ENCODE measurements around the gene DPP3. TPM values are rescaled to one million over a fixed set of nuclear protein-coding genes. Genes with fewer than 3 reads are reported as not detected.
"Not testable (repeated sequence)": the region's sequence is repeated elsewhere in the genome, so short reads cannot be mapped to it uniquely, and the experiment has no call there.

DPP3 gene
- total and polyA plus RNA-seq, 12 donors: 23.6 to 70.9 (median 33.5) TPM

DNA sequence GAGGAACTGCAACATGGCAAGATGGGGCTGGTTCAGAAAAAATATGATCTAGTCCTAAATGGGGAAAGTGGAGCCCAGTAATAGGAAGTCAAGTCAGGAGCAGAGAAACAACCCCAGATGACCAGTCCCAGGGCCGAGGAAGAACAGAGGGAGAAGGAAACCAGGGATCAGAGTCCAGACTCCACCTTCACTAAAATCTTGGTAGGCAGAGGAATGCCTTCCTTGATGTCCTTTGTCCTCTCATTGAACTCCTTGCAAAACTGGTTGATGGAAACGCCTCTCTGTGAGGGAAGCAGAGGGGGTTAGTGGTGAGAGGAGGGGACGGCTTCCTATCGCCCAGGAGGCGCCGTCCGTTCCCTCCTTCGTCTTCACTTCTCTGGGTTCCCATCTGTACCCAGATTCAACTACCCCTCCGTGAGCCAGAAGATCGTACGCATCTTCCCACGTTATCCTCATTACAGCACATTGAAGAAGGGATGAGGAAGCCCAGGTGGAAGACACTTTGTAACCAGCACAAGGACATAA, 42.2 kb upstream of the DPP3 start:
- Histone ChIP-seq H3K4me3 (peak overlapping the region; percentile 29 to 97 (median 86)), H3K27ac (peak overlapping the region in 2 of 5 donors; percentile 76 to 92), H3K36me3 (replicated peaks in 1 of 2) (peaks cover 0 to 23% of the 10 kb centered on the region in 2 donors), H3K27me3 (no peaks in the 10 kb centered on the region), H3K4me1 (replicated peaks in 1 of 2) (peaks cover 7 to 8% of the 10 kb centered on the region in 2 donors), H3K9me3 (replicated peaks in 1 of 3) (no peaks in the 10 kb centered on the region)
- 7 to 9% (median 7%) methylated on average over 12 of the region's 12 CpGs for WGBS, 4 donors
- no peak for DNase-seq
- TF ChIP-seq, protein P1, sequence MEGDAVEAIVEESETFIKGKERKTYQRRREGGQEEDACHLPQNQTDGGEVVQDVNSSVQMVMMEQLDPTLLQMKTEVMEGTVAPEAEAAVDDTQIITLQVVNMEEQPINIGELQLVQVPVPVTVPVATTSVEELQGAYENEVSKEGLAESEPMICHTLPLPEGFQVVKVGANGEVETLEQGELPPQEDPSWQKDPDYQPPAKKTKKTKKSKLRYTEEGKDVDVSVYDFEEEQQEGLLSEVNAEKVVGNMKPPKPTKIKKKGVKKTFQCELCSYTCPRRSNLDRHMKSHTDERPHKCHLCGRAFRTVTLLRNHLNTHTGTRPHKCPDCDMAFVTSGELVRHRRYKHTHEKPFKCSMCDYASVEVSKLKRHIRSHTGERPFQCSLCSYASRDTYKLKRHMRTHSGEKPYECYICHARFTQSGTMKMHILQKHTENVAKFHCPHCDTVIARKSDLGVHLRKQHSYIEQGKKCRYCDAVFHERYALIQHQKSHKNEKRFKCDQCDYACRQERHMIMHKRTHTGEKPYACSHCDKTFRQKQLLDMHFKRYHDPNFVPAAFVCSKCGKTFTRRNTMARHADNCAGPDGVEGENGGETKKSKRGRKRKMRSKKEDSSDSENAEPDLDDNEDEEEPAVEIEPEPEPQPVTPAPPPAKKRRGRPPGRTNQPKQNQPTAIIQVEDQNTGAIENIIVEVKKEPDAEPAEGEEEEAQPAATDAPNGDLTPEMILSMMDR (IDR thresholded peaks at IDR 0.05): no peak
- no peak for TF ChIP-seq POLR2A (IDR thresholded peaks at IDR 0.05)
- intact Hi-C loops (cut with DNase I): no loop called here

DNA sequence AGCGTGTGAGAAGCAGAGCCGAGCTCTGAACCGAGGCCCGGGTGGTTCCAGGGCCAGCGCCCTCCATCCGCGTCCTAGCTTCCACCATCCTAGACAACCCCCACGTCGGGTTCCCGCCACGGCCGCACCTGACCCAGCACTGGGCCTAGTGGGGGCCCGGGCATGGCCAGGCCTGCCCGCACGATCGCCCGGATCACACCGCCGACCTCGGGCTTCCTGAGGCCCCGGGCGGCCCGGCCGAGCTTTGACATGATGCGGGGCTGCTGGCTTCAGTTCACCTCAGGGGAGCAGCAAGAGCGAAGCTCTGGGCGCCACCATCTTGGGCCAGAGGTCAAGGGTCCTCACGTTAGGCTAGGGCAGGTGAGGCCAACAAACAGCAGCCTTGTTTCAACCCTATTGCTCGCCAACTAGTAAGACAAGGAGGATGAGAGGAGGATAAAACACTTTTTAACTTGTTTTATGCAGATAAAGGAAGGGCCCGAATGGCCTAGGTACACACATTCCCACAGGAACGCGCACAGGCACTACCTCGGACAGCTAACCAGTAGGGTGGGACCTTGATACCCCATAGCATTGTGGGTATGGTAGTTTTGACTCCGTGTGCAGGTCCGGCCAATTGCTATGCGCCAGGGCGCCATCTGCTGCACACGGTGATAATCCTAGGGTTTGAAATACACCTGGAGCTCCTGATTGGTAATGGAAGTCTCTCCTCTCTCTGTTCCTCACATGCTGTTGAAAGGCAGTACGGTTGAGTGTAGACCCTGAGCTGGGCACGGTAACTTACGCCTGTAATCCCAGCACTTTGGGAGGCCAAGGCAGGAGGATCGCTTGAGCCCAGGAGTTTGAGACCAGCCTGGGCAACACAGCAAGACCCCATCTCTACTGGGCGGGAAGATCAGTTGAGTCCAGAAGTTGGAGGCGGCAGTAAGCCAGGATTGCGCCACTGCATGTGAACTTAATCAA, 41.4 kb upstream of the DPP3 start, which contains the start of gene MRPL11:
TSS of gene MRPL11 (minus strand) at position 345 of the 963 bp plus-strand sequence. CDS start at position 251, 94 bp downstream.
- H3K4me1 ChIP-seq (replicated peaks in 1 of 2): peaks cover 7 to 8% of the 10 kb centered on the region in 2 donors
- peaks cover 0 to 23% of the 10 kb centered on the region in 2 donors for H3K36me3 ChIP-seq (replicated peaks in 1 of 2)
- H3K27ac ChIP-seq: peak within 1 kb of the TSS; percentile 57 to 92 (median 76)
- H3K27me3 ChIP-seq: no peaks in the 10 kb centered on the region
- intact Hi-C loops (cut with DNase I): no loop called here
- no peak for TF ChIP-seq POLR2A (IDR thresholded peaks at IDR 0.05)
- TF ChIP-seq, protein P1 (IDR thresholded peaks at IDR 0.05): peak in 5 of 6 experiments; percentile 40 to 57 (median 41)
- 7 to 10% (median 8%) methylated on average over 30 to 45 of the region's 45 CpGs for WGBS, 4 donors
- H3K4me3 ChIP-seq: peak within 1 kb of the TSS; percentile 29 to 97 (median 86)
- DNase-seq: peak; percentile 83 to 95 (median 88)
- no peaks in the 10 kb centered on the region for H3K9me3 ChIP-seq (replicated peaks in 1 of 3)

DNA sequence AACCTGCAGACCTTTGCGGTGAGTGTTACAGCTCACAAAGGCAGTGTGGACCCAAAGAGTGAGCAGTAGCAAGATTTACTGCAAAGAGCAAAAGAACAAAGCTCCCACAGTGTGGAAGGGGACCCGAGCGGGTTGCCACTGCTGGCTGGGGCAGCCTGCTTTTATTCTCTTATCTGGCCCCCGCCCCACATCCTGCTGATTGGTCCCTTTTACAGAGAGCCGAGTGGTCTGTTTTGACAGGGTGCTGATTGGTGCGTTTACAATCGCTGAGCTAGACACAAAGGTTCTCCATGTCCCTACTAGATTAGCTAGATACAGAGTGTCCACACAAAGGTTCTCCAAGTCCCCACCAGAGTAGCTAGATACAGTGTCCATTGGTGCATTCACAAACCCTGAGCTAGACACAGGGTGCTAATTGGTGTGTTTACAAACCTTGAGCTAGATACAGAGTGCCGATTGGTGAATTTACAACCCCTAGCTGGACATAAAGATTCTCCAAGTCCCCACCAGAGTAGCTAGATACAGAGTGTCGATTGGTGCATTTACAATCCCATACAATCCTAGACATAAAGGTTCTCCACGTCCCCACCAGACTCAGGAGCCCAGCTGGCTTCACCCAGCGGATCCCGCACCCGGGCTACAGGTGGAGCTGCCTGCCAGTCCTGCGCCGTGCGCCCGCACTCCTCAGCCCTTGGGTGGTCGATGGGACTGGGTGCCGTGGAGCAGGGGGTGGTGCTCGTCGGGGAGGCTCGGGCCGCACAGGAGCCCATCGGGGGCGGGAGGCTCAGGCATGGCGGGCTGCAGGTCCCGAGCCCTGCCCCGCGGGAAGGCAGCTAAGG, 39.9 kb upstream of the DPP3 start:
- intact Hi-C loops (cut with DNase I): not testable (repeated sequence)

DNA sequence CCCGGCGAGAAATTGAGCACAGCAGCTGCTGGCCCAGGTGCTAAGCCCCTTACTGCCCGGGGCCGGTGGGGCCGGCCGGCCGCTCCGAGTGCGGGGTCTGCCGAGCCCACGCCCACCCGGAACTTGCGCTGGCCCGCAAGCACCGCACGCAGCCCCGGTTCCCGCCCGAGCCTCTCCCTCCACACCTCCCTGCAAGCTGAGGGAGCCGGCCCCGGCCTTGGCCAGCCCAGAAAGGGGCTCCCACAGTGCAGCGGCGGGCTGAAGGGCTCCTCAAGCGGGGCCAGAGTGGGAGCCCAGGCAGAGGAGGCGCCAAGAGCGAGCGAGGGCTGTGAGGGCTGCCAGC, 39.3 kb upstream of the DPP3 start:
- 82 to 86% (median 84%) methylated on average over 16 to 27 of the region's 27 CpGs; no CpG with 5 or more reads in 1 of the 4 donors for WGBS, 4 donors

More for the DNA sequence above, 39.9 kb upstream of the DPP3 start:
- 68 to 85% (median 76%) methylated on average over 4 to 29 of the region's 29 CpGs for WGBS, 4 donors
- not testable (repeated sequence) for H3K4me3 ChIP-seq; H3K27me3 ChIP-seq; H3K27ac ChIP-seq; DNase-seq; H3K4me1 ChIP-seq (replicated peaks in 1 of 2); H3K9me3 ChIP-seq (replicated peaks in 1 of 3)
- H3K36me3 ChIP-seq (replicated peaks in 1 of 2): peaks cover 0 to 18% of the 10 kb centered on the region in 2 donors

More for the DNA sequence above, 39.3 kb upstream of the DPP3 start:
- H3K27me3 ChIP-seq; H3K9me3 ChIP-seq (replicated peaks in 1 of 3); DNase-seq; H3K4me3 ChIP-seq; H3K4me1 ChIP-seq (replicated peaks in 1 of 2); H3K27ac ChIP-seq; intact Hi-C loops (cut with DNase I): not testable (repeated sequence)
- peaks cover 0 to 12% of the 10 kb centered on the region in 2 donors for H3K36me3 ChIP-seq (replicated peaks in 1 of 2)

Data from adrenal gland (tissue), 12 donors.